GM19023 (cell line): ENCODE results near the gene MRM3.
"Not testable (repeated sequence)": the region's sequence is repeated elsewhere in the genome, so short reads cannot be mapped to it uniquely, and the experiment has no call there.

Experiments used
- ATAC-seq: cut with Tn5 transposase; IDR thresholded peaks from one replicate; pipeline ENCODE4 v1.9.1; 2021; ENCODE audit warnings: mild to moderate bottlenecking, moderate library complexity; ENCODE audit not compliant: unreplicated experiment

The MRM3 gene

GRCh38 chr17:752620-753219, 29.4 kb upstream of the MRM3 start:
- ATAC-seq = no peak

- no peak for ATAC-seq
These were observed 28.7 kb upstream of the MRM3 start for GRCh38 chr17:753418-753817.

GRCh38 chr17:755319-755961, 26.7 kb upstream of the MRM3 start:
- not testable (repeated sequence) for ATAC-seq

GRCh38 chr17:756010-756567, 26.1 kb upstream of the MRM3 start:
- ATAC-seq = not testable (repeated sequence)

- no peak for ATAC-seq
These were observed 22.2 kb upstream of the MRM3 start for GRCh38 chr17:759964-760363.

- no peak for ATAC-seq
These were observed 21.8 kb upstream of the MRM3 start for GRCh38 chr17:760371-760770.

DNA sequence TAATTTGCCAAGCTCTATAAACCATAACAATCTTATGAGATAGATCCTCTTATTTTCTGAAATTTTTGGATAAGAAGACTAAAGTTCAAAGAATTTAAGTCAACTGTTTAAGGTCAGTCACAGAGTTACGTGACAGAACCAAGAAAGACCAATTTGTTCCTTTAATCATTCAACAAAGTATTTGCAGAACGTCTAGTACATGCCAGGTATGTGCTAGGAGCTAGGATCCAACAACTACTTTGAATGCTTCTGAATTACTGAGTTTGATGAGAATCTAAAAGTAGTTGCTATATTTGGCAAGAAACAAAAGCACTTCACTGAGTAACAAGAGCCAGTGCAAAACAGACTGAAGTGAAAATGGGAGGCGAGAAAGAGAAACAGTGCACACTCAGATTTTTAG, 15.1 kb upstream of the MRM3 start:
- no peak for ATAC-seq

GRCh38 chr17:773016-773415, 9.1 kb upstream of the MRM3 start:
- ATAC-seq = no peak

DNA sequence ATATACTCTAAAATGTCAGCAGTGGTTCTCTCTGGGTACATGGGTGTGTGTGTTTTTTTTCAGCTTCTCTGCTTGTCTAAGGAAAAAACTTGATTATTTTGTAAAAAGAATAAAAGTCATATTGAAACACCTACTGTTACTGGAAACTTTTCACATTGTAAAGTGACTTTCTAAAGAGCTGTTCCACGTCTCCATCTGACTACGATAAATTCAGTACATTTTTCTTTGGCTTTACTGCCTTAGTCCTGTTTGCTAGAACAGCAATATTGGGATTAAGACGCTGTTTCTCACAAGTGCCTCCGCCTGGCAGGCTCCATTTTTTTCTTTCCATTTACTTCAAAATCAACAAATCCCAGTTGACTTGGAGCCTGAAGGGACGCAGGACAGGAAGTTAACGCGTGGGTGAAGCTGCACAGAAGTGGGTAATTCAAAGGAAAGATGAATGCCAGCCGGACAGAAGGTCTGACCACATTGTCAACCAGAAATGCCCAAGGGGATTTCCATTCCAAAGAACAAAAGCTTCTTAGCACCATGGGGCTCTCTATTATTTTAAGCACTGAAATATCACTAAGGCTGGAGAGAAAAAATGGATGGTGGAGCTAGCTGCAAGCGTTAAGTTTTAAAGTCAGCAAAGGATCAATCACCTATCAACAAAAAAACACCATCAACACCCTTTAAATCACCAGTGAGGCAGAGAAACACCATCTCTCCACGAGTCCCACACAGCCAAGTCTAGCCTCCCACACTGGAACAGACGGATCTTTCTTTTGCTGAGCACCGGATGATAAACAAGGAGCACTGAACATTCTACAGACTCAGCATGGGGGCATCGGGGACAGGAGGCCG, 8.5 kb upstream of the MRM3 start:
- ATAC-seq = no peak

- ATAC-seq = no peak
These were observed 7.9 kb upstream of the MRM3 start for GRCh38 chr17:774313-774584.

DNA sequence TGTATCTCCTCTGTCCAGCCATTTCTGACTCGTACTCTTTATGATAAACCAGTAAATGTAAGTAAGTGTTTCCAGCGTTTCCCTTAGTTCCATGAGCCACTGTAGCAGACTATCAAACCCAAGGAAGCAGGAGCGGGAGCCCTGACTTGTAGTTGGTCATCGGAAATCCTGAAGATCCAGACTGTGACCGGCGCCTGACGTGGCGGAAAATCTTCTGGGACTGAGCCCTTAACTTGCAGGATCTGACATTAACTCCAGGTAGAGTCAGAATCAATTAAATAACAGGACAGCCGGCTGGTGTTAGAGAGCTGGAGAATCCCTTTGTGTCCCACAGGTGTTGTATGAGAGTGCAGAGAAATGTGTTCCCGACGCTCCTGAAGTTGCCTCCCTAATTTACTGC, 4.1 kb upstream of the MRM3 start:
- no peak for ATAC-seq

DNA sequence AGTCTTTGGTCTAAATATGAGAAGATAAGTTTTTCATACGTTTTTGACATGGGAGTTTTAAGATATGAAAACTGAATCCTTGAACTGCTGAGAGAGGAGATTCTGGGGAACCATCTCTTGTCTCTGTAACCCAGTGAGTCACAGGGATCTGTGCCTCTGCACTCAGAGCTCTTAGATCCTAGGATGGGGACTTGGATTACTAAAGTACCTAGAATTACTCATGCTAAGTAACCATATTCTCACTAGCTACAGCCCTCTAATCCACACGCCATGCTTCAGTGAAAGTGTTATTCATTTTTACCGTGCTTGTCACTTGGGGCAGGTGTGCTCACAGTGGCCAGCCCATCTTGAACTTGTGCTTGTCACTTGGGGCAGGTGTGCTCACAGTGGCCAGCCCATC, 2.0 kb downstream of the MRM3 start:
- no peak for ATAC-seq

- not testable (repeated sequence) for ATAC-seq
These were observed 3.7 kb downstream of the MRM3 start for GRCh38 chr17:785901-786300.

DNA sequence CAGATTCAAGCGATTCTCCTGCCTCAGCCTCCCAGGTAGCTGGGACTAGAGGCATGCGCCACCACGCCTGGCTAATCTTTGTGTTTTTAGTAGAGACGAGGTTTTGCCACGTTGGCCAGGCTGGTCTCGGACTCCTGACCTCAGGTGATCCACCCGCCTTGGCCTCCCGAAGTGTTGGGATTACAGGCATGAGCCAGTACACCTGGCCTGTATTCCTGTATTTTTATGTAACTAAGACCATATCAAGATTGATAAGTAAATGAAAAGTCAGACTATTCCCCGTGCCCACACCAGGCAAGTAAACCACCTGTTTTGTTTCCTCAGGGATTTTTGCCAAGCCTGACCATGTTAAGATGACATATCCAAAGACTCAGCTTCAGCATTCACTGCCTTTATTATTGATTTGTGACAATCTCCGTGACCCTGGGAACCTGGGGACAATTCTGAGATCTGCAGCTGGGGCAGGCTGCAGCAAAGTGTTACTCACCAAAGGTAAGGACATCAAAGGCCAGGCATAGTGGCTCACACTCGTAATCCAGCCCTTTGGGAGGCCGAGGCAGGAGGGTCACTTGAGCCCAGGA, 5.6 kb downstream of the MRM3 start:
- ATAC-seq = no peak

GRCh38 chr17:788551-788950, 6.4 kb downstream of the MRM3 start:
- ATAC-seq = no peak

DNA sequence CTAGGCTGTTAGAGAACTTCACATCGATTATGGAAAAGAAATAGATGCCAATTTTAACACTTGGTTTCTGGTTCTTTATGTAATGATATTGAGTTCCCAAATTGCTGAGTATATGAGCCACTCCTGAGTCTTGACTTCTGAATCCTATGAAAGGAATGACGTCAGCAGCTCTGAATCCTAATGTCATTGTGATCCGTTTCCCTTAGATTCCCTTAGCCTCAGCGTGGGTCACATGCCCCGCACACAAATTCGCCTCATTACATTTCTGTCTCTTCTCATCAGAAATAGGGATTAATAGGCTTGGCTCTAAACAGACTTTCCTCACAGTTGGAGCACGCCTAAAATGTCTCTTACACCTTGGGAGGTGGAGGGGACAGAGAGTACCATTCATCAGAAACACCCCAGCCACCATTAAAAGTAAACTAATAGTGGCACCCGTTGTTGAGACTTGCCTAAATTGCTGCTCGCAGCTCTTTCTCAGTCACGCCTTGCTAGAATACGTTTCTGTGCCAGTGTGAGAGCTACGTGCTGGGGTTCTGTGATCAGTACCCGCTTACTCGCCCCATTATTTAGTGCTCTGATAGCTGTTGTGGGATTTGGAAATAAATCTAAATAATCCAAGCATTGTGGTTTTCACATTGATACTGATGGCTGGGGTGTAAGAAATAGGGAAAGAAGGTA, 7.1 kb downstream of the MRM3 start:
- no peak for ATAC-seq

DNA sequence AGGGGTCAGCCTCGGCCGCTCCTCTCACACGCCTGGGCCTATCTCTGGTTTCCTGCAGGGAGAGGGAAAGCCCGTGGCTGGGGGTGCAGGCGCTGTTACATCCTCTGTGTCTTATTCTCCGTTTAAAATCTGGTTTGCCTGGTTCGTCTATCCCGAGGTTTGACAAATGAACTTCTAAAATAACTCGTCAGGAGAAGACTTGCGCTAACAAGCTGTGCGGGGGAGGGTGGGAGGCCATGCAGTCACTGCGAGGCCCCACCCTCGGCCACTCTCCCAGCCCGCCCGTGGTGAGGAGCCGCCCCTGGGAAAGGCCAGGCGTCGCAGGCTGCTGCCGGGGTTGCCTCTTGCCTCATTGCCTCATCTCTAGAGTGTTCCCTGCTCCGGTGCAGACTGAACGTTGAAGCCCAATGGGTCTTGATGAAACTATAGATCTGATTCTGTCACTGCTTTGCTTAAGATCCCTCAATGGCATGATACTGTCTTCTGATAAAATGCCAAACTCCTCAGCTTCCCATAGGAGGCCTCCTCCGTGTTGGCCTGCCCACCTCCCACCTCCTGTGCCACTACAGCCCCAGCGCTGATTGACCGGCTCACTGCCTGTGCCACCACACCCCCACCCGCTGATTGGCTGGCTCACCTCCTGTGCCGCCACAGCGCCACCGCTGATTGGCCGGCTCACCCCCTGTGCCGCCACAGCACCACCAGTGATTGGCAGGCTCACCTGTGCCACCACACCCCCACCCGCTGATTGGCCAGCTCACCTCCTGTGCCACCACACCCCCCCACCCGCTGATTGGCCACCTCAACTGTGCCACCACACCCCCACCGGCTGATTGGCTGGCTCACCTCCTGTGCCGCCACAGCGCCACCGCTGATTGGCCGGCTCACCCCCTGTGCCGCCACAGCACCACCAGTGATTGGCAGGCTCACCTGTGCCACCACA, 8.0 kb downstream of the MRM3 start:
- ATAC-seq = not testable (repeated sequence)

DNA sequence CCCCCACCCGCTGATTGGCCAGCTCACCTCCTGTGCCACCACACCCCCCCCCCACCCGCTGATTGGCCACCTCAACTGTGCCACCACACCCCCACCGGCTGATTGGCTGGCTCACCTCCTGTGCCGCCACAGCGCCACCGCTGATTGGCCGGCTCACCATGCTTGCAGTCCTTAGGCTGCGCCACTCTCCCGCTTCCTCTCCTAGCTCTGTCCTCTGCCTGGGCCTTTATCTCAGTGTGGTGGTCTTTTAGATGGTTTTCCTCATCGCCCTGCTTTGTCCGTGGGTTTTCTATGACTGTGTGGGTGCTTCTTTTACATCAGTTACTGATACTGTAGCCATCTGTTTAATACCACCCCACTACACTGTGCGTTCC, 8.7 kb downstream of the MRM3 start:
- not testable (repeated sequence) for ATAC-seq

GRCh38 chr17:791829-792228, 9.7 kb downstream of the MRM3 start:
- ATAC-seq = no peak

DNA sequence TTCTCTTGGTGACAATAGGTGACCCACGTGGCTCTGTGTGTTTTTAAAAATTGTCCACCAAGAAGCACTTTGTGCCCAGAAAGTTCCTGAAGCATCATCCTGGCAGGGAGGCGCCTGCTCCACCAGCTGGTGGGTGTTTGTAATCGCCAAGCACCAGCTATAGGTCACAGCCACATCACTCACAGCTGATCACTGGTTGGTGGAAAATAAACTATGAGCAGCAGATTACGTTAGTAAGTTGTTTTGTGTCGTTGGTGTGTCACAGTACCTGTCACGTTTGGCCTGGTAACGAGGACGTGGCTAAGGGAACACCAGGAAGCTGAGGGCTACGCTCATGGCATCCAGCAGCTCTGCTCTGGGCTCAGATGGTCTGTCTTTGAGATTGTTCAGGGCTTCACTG, 10.1 kb downstream of the MRM3 start:
- no peak for ATAC-seq
